ENCODE results near the gene LAMB3.

LAMB3 gene

DNA sequence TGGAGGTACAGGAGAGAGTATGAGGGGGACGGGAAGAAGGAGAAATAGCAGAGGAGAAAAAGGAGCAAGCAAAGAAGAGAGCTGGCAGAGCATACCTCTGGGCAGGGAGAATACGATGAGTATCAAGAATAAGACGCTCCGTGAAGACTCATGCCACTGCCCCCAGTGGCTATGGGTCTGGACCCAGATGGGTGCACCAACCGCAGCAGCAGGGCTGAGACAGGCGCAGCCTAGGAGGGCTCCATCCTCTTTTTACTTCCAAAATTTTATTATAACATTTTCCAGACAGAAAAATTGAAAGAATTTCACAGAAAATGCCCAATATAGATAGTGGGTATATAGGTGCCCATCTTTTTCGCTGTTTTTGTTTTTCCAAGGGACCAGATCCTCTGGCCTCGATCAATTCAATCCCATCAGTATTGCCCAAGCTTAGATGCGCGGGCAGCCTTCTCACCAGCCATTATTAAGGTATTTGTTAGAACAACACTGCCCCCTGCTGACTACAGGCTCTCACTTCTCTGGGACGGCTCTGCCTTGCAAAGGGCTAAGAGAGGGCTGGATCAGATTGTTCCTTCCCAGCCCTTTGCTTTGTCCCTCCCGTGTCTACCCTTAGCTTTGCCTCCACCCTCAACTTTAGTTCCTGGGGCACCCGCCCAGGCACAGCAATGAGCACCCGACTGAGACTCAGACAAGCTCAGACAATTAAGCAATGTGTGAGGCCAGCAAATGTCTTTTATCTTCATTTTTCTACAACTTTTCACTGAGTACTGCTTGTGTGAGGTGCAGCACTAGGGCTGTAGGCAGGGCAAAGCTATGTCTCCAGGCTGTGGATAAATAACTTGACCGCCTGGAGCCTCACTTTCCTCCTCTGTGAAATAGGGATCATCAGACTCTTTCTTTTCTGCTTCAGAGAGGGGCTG lies 86.2 kb downstream of the LAMB3 start:
- WGBS, 2 experiments = 42 to 44% methylated on average over 15 of the region's 15 CpGs
- H3K36me3 ChIP-seq (ENCODE audit: control insufficient read depth, insufficient read depth, low read length) = no peaks in the 10 kb centered on the region
- peaks cover 9% of the 10 kb centered on the region for H3K4me1 ChIP-seq (ENCODE audit: control insufficient read depth, insufficient read depth, low read length)
- no peaks in the 10 kb centered on the region for H3K9me3 ChIP-seq (ENCODE audit: control insufficient read depth, low read length)
- H3K4me3 ChIP-seq (ENCODE audit: insufficient read depth, low read depth, low read length) = no peak overlapping the region
- peaks cover 3% of the 10 kb centered on the region for H3K27me3 ChIP-seq (ENCODE audit: control insufficient read depth, insufficient read depth, low read length, poor library complexity, severe bottlenecking)
- no peak overlapping the region for H3K27ac ChIP-seq (ENCODE audit: insufficient read depth, low read depth, low read length, poor library complexity, severe bottlenecking)
